Keratinocyte (primary cell): ENCODE results near the gene PUM1. TPM values are rescaled to one million over a fixed set of nuclear protein-coding genes. Genes with fewer than 3 reads are reported as not detected.

Experiments used
- DNase-seq: peaks from one replicate; pipeline ENCODE4 v3.0.0-alpha.2; 2011; ENCODE audit warnings: low read depth, missing footprints, low spot score
- FAIRE-seq: peaks from 2 replicates; lab custom pipeline; 2011; peaks lifted over from hg19 to GRCh38; lab: Jason Lieb, UNC
- H2AFZ ChIP-seq: 2 replicates; pipeline ENCODE4 v1.6.0; 2012; ENCODE audit warnings: low read length, control low read depth, inconsistent platforms; ENCODE audit not compliant: control insufficient read depth
- H3K27ac ChIP-seq: 2 replicates; pipeline ENCODE4 v1.5.1; 2011; ENCODE audit warnings: low read length; ENCODE audit not compliant: control insufficient read depth, insufficient read depth
- H3K27me3 ChIP-seq: 3 replicates; pipeline ENCODE4 v1.6.0; 2011; ENCODE audit warnings: low read length; ENCODE audit not compliant: control insufficient read depth, insufficient read depth; ENCODE audit errors: extremely low read depth
- H3K36me3 ChIP-seq, 2 experiments: 2 replicates in 1 of 2; 3 replicates in 1 of 2; pipeline ENCODE4 v1.5.1; 2011; ENCODE audit warnings: low read length in 2 of 2, mild to moderate bottlenecking in 1 of 2; ENCODE audit not compliant: control insufficient read depth in 2 of 2, insufficient read depth in 2 of 2; ENCODE audit errors: extremely low read depth in 1 of 2
- H3K4me1 ChIP-seq: 3 replicates; pipeline ENCODE4 v1.5.1; 2011; ENCODE audit warnings: low read length; ENCODE audit not compliant: control insufficient read depth, insufficient read depth; ENCODE audit errors: extremely low read depth
- H3K4me2 ChIP-seq: 3 replicates; pipeline ENCODE4 v1.6.0; 2011; ENCODE audit warnings: low read depth, low read length; ENCODE audit not compliant: control insufficient read depth, insufficient read depth; ENCODE audit errors: extremely low read depth
- H3K4me3 ChIP-seq, 3 experiments: fragments of 200-600 bp in 1 of 3; sonication (generic) in 1 of 3; 2 replicates in 2 of 3; 3 replicates in 1 of 3; pipeline ENCODE4 v1.5.1; 2011 to 2016; ENCODE audit warnings: low read length in 3 of 3, mild to moderate bottlenecking in 3 of 3, control low read depth in 2 of 3, inconsistent platforms in 1 of 3, low read depth in 1 of 3, mixed read lengths in 1 of 3, mixed run types in 1 of 3, moderate library complexity in 1 of 3; ENCODE audit not compliant: control insufficient read depth in 2 of 3, insufficient read depth in 2 of 3; ENCODE audit errors: extremely low read depth in 1 of 3
- H3K79me2 ChIP-seq: 2 replicates; pipeline ENCODE4 v1.6.0; 2012; ENCODE audit warnings: low read length; ENCODE audit not compliant: control insufficient read depth, insufficient read depth
- H3K9ac ChIP-seq: 3 replicates; pipeline ENCODE4 v1.6.0; 2011; ENCODE audit warnings: low read length; ENCODE audit not compliant: control insufficient read depth, insufficient read depth; ENCODE audit errors: extremely low read depth
- H3K9me1 ChIP-seq: 3 replicates; pipeline ENCODE4 v1.6.0; 2011; ENCODE audit warnings: low read length; ENCODE audit not compliant: control insufficient read depth, insufficient read depth; ENCODE audit errors: extremely low read depth
- H3K9me3 ChIP-seq: 2 replicates; pipeline ENCODE4 v1.5.1; 2012; ENCODE audit warnings: low read depth, low read length; ENCODE audit not compliant: control insufficient read depth
- H4K20me1 ChIP-seq: 3 replicates; pipeline ENCODE4 v1.6.0; 2011; ENCODE audit warnings: low read length; ENCODE audit not compliant: control insufficient read depth, insufficient read depth; ENCODE audit errors: extremely low read depth
- EZH2 ChIP-seq: IDR thresholded peaks from one replicate; pipeline ENCODE4 v1.6.1; 2012; ENCODE audit warnings: inconsistent platforms, mild to moderate bottlenecking, low read length, moderate library complexity
- dilution Hi-C: fragments of 300-500 bp; cut with MboI; formaldehyde crosslinking; loops from one replicate; pipeline ENCODE4 v1.7.0; 2020; ENCODE audit warnings: low sequenced_read_pairs; ENCODE audit not compliant: extremely low pct_ligation_motif_present
- polyA plus RNA-seq, 5 experiments: library from polyadenylated mRNA; depleted of rRNA in 3 of 5; stranded (reverse) in 3 of 5; stranded (forward) in 1 of 5; unstranded in 1 of 5; fragments of >200 nt; gene quantifications; 1 replicate in 1 of 5; 2 replicates in 3 of 5; 3 replicates in 1 of 5; pipeline versions ENCODE4 v1.2.1 to v1.2.3, GENCODE V29; 2011 to 2012; ENCODE audit warnings: missing spikeins in 2 of 5, low read depth in 1 of 5, low replicate concordance in 1 of 5
- TF ChIP-seq, protein P1 (sequence below), 3 experiments: IDR thresholded peaks in 1 of 3; conservative IDR thresholded peaks in 1 of 3; optimal IDR thresholded peaks in 1 of 3; 2 replicates in 2 of 3; 3 replicates in 1 of 3; pipeline versions ENCODE3 to v1.5.1; 2011; ENCODE audit warnings: low read length in 3 of 3, mild to moderate bottlenecking in 3 of 3, moderate library complexity in 2 of 3, control low read depth in 1 of 3, inconsistent platforms in 1 of 3; ENCODE audit not compliant: insufficient read depth in 2 of 3; ENCODE audit errors: extremely low read depth in 1 of 3

PUM1 gene
- polyA plus RNA-seq, 1 donor (not counting 4 experiments of a cell fraction or from before 2014, with no cell fraction given), result 68.6 TPM

DNA sequence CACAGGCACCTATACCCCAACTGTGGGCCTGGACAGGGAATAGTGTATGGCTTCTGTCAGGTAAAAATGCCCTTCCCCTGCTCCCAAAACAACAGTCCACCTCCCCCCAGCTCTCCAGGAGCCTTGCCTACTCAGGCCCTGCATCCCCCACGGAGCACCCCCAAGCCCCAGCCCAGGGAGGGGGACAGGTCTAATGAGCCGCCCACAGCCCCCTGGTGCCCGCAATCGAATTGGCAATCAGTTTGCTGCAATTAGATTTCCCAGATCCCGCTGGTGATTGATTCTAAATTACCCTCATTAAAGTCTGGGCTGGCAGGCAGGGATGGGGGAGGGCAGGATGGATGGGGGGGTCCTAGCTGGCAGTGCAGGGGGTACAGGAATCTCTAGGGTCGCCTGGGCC, 165.0 kb downstream of the PUM1 start:
- dilution Hi-C loops, result loop anchor here (25.0 kb wide), 1 partner anchor 88 kb away; no protein-coding TSS in a partner anchor
- H4K20me1 ChIP-seq, result peaks cover 6% of the 10 kb centered on the region
- no peaks in the 10 kb centered on the region for H3K9me1 ChIP-seq
- FAIRE-seq, result no peak
- H3K4me2 ChIP-seq, result no peak overlapping the region
- H3K27me3 ChIP-seq, result no peaks in the 10 kb centered on the region
- no peaks in the 10 kb centered on the region for H3K9me3 ChIP-seq
- no peak overlapping the region for H2AFZ ChIP-seq
- H3K4me1 ChIP-seq, result no peaks in the 10 kb centered on the region
- no peak for DNase-seq
- TF ChIP-seq, protein P1, sequence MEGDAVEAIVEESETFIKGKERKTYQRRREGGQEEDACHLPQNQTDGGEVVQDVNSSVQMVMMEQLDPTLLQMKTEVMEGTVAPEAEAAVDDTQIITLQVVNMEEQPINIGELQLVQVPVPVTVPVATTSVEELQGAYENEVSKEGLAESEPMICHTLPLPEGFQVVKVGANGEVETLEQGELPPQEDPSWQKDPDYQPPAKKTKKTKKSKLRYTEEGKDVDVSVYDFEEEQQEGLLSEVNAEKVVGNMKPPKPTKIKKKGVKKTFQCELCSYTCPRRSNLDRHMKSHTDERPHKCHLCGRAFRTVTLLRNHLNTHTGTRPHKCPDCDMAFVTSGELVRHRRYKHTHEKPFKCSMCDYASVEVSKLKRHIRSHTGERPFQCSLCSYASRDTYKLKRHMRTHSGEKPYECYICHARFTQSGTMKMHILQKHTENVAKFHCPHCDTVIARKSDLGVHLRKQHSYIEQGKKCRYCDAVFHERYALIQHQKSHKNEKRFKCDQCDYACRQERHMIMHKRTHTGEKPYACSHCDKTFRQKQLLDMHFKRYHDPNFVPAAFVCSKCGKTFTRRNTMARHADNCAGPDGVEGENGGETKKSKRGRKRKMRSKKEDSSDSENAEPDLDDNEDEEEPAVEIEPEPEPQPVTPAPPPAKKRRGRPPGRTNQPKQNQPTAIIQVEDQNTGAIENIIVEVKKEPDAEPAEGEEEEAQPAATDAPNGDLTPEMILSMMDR (optimal IDR thresholded peaks at IDR 0.05 in 1 of 3, IDR thresholded peaks at IDR 0.05 in 1 of 3, conservative IDR thresholded peaks at IDR 0.05 in 1 of 3; ENCODE audit: extremely low read depth in 1 of 3, insufficient read depth in 2 of 3, low read length in 3 of 3), result no peak
- no peak for TF ChIP-seq EZH2
- no peaks in the 10 kb centered on the region for H3K79me2 ChIP-seq
- no peak overlapping the region for H3K9ac ChIP-seq
- no peaks in the 10 kb centered on the region for H3K36me3 ChIP-seq
- H3K27ac ChIP-seq, result no peak overlapping the region
- no peak overlapping the region for H3K4me3 ChIP-seq

DNA sequence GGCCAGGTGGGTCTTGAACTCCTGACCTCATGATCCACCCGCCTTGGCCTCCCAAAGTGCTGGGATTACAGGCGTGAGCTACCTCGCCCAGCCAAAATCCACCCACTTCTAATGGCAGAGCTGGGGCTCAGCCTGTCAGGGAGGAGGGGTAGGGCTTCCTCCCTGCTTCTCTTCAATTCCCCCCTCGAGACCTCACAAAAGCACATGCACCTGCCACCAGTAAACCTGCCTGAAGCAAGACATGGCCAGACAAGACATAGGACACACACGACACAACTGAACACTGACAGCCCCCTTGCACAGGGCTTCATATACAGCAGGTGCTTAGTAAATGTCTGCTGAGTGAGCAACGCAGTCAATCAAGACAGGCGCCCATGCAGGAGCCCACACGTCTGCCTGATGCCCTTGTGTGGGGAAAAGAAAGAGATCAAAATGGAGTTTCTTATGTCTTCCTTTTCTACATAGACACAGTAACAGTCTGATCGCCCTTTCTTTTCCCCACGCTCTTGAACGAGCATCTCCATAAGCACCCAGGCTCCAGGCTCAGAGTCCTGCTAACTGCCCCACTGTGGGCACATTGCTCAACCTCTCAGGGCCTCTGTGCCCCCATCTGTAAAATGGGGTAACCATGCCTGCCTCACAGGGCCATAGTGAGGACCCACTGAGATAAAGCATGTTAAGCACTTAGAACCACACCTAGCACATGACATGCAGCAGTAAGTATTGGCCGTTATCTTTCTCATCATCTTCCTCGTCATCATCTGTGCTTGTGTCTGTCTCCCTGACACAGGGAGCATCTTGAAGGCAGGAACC, 165.7 kb downstream of the PUM1 start:
- no peaks in the 10 kb centered on the region for H3K27me3 ChIP-seq
- no peaks in the 10 kb centered on the region for H3K4me1 ChIP-seq
- H3K27ac ChIP-seq, result no peak overlapping the region
- H3K4me2 ChIP-seq, result no peak overlapping the region
- dilution Hi-C loops, result loop anchor here (25.0 kb wide), 1 partner anchor 87 kb away; no protein-coding TSS in a partner anchor
- H4K20me1 ChIP-seq, result peaks cover 6% of the 10 kb centered on the region
- H3K9me1 ChIP-seq, result no peaks in the 10 kb centered on the region
- H3K79me2 ChIP-seq, result no peaks in the 10 kb centered on the region
- no peak overlapping the region for H3K9ac ChIP-seq
- H2AFZ ChIP-seq, result no peak overlapping the region
- TF ChIP-seq, protein P1 (optimal IDR thresholded peaks at IDR 0.05 in 1 of 3, IDR thresholded peaks at IDR 0.05 in 1 of 3, conservative IDR thresholded peaks at IDR 0.05 in 1 of 3; ENCODE audit: extremely low read depth in 1 of 3, insufficient read depth in 2 of 3, low read length in 3 of 3), result no peak
- TF ChIP-seq EZH2, result no peak
- no peaks in the 10 kb centered on the region for H3K36me3 ChIP-seq
- no peak overlapping the region for H3K4me3 ChIP-seq
- DNase-seq (no peak), FAIRE-seq (no peak)
- no peaks in the 10 kb centered on the region for H3K9me3 ChIP-seq
